ENCODE results near the gene LIN7A.

Gene LIN7A

GRCh38 chr12:80752464-80752863 lies 185.3 kb downstream of the LIN7A start:
- DNase-seq (ENCODE audit: low read depth), result no peak

DNA sequence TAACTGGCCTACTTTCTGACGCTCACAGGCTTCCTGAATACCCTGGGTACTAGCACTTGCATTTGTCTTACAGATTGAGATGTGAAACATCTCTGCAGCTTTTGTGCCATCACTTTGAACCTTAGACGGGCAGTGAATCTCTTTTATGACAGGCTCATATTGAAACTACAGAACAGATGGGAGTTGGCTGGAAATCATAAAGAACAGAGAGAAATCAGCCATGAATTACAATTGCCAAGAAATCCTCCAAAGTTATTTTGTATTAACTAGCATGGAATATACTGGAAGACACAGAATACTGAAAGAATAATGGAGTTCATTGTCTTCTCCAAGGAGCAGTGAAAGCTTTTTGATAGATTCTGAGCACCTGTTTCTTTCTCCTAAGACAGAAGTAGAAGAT lies 188.3 kb downstream of the LIN7A start:
- DNase-seq (ENCODE audit: low read depth), result no peak

DNA sequence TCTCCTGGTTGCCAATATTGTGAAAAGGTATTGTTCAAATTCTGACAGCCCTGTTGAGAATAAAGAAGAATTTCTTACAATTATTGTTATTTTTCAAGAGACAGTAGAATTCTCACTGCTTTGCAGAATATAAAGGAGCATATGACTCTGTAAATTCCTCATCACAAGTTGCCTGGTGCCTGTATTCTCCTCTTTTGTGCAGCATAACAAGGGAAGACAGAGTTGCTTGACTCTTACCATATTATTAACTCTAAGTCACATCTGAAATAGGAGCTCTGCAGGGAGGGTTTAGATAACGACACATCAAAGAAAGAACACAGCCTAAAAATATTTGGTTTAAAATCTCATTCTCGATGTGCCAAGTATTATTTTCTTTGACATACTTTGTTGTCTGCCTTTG lies 189.9 kb downstream of the LIN7A start:
- DNase-seq (ENCODE audit: low read depth), result no peak

DNA sequence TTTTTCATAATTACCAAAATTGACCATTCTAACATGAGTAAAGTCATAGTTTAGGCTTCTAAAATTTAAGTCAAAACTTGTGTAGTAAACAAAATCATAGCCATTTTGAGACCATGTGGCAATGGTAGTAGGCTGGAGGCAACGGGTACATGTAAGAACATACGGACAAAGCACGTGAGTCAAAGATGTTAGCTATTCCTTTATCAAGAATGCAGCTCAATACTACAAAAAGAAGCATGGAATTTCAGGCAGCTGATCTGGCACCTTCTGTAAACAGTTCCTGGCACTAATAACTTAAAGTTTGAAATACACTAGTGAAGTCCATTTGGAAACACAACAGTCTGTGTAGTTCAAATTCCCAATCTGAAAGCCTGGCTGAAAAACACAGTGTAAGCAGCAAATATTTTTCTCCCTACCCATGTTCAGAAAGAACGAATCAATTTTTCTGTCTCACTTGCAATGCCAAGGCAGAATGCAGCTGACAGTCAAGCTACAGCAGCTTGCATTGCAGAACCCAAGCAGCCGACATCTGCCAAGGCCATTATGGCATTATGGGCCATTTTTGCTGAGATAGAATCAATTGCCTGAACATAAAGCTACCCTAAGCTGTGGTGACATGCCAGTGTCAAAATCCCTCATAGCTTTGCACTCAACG lies 191.8 kb downstream of the LIN7A start:
- DNase-seq (ENCODE audit: low read depth), result no peak

Data from T follicular helper cell (primary cell).